ENCODE data around the gene LGR4.
A peak's percentile ranks its signal among the peaks of the same experiment; 100 is the strongest.

The LGR4 gene

DNA sequence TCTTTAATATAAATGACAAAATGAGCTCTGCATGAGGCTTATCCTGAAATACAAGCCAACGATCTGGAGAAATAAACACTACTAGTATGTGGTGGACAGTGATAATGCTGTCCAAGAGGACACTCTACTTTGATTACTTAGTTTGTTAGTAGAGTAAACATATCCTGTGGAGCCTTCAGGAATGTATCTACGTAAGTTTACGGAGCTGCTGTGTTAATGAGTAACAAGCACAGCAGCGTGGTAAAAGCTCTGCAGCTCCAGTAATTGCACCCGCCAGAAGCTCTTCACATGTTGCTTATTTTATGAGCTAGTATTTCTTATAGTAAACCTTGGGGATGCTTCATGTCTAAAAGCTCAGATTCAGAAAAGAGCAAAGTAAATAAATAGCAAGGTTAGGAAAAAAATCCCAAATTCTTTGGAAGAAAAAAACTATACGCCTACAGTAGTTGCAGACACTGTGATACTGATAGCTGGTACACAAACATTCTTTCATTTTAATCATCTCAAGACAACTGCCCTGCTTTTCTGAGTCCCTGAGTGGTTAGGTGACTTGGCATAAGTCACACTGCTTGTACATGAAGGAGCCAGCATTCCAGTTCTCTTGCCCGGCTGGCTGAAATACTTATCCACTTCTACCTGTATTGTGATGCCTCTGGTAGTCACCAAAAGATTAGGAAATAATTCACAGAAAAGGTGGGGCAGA is 76.9 kb downstream of the LGR4 start (continued):
- TF ChIP-seq, protein P1, sequence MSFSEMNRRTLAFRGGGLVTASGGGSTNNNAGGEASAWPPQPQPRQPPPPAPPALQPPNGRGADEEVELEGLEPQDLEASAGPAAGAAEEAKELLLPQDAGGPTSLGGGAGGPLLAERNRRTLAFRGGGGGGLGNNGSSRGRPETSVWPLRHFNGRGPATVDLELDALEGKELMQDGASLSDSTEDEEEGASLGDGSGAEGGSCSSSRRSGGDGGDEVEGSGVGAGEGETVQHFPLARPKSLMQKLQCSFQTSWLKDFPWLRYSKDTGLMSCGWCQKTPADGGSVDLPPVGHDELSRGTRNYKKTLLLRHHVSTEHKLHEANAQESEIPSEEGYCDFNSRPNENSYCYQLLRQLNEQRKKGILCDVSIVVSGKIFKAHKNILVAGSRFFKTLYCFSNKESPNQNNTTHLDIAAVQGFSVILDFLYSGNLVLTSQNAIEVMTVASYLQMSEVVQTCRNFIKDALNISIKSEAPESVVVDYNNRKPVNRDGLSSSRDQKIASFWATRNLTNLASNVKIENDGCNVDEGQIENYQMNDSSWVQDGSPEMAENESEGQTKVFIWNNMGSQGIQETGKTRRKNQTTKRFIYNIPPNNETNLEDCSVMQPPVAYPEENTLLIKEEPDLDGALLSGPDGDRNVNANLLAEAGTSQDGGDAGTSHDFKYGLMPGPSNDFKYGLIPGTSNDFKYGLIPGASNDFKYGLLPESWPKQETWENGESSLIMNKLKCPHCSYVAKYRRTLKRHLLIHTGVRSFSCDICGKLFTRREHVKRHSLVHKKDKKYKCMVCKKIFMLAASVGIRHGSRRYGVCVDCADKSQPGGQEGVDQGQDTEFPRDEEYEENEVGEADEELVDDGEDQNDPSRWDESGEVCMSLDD (tag by site-specific recombination; IDR thresholded peaks at IDR 0.05): no peak
- TF ChIP-seq ZNF600 (tag by site-specific recombination; IDR thresholded peaks at IDR 0.05) (0 out of 2 replicates have a peak, but pooled peaks have one; percentile 35), ZSCAN16 (tag by site-specific recombination; IDR thresholded peaks at IDR 0.05) (no peak), ZNF169 (tag by site-specific recombination; IDR thresholded peaks at IDR 0.05) (no peak), ZNF658 (tag by site-specific recombination; IDR thresholded peaks at IDR 0.05) (no peak), ZNF302 (tag by site-specific recombination; IDR thresholded peaks at IDR 0.05; ENCODE audit: low read depth) (no peak), SCRT2 (tag by site-specific recombination; IDR thresholded peaks at IDR 0.05) (peak; percentile 84), ZNF701 (tag by site-specific recombination; IDR thresholded peaks at IDR 0.05) (no peak), ZNF830 (tag by site-specific recombination; IDR thresholded peaks at IDR 0.05; ENCODE audit: low read depth) (no peak), ZNF391 (tag by site-specific recombination; IDR thresholded peaks at IDR 0.05; ENCODE audit: borderline replicate concordance, low read depth) (no peak), ZNF837 (tag by site-specific recombination; IDR thresholded peaks at IDR 0.05) (no peak), ZNF423 (tag by site-specific recombination; IDR thresholded peaks at IDR 0.05) (no peak), ZNF426 (tag by site-specific recombination; IDR thresholded peaks at IDR 0.05) (no peak), ZNF76 (tag by site-specific recombination; IDR thresholded peaks at IDR 0.05; ENCODE audit: borderline replicate concordance, low read depth) (no peak), SETDB1 (IDR thresholded peaks at IDR 0.05; ENCODE audit: insufficient read length, low read length) (no peak), ZBTB48 (tag by site-specific recombination; IDR thresholded peaks at IDR 0.05) (no peak), ZNF555 (tag by site-specific recombination; conservative IDR thresholded peaks at IDR 0.05) (no peak), ZNF596 (tag by site-specific recombination; IDR thresholded peaks at IDR 0.05) (peak; percentile 55; the same call in 1 of the 2 replicates), ZNF292 (tag by site-specific recombination; IDR thresholded peaks at IDR 0.05; ENCODE audit: borderline replicate concordance, low read depth) (no peak), KLF8 (tag by site-specific recombination; IDR thresholded peaks at IDR 0.05) (0 out of 2 replicates have a peak, but pooled peaks have one; percentile 14), KLF16 (tag by site-specific recombination; IDR thresholded peaks at IDR 0.05) (no peak), ZNF416 (tag by site-specific recombination; IDR thresholded peaks at IDR 0.05) (no peak), SP7 (tag by site-specific recombination; IDR thresholded peaks at IDR 0.05) (no peak), ZNF776 (tag by site-specific recombination; IDR thresholded peaks at IDR 0.05; ENCODE audit: borderline replicate concordance) (no peak), MEIS1 (CRISPR knock-in tag; IDR thresholded peaks at IDR 0.05; ENCODE audit: borderline replicate concordance) (no peak), ZNF530 (tag by site-specific recombination; IDR thresholded peaks at IDR 0.05; ENCODE audit: low read depth) (no peak), PRDM10 (tag by site-specific recombination; IDR thresholded peaks at IDR 0.05) (no peak)
- TF ChIP-seq, protein P2, sequence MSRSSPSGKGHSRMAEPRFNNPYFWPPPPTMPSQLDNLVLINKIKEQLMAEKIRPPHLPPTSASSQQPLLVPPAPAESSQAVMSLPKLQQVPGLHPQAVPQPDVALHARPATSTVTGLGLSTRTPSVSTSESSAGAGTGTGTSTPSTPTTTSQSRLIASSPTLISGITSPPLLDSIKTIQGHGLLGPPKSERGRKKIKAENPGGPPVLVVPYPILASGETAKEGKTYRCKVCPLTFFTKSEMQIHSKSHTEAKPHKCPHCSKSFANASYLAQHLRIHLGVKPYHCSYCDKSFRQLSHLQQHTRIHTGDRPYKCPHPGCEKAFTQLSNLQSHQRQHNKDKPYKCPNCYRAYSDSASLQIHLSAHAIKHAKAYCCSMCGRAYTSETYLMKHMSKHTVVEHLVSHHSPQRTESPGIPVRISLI (tag by site-specific recombination; IDR thresholded peaks at IDR 0.05): no peak
- TF ChIP-seq, protein P3, sequence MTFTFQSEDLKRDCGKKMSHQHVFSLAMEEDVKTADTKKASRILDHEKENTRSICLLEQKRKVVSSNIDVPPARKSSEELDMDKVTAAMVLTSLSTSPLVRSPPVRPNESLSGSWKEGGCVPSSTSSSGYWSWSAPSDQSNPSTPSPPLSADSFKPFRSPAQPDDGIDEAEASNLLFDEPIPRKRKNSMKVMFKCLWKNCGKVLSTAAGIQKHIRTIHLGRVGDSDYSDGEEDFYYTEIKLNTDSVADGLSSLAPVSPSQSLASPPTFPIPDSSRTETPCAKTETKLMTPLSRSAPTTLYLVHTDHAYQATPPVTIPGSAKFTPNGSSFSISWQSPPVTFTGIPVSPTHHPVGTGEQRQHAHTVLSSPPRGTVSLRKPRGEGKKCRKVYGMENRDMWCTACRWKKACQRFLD (tag by site-specific recombination; IDR thresholded peaks at IDR 0.05): no peak
- TF ChIP-seq, protein P4, sequence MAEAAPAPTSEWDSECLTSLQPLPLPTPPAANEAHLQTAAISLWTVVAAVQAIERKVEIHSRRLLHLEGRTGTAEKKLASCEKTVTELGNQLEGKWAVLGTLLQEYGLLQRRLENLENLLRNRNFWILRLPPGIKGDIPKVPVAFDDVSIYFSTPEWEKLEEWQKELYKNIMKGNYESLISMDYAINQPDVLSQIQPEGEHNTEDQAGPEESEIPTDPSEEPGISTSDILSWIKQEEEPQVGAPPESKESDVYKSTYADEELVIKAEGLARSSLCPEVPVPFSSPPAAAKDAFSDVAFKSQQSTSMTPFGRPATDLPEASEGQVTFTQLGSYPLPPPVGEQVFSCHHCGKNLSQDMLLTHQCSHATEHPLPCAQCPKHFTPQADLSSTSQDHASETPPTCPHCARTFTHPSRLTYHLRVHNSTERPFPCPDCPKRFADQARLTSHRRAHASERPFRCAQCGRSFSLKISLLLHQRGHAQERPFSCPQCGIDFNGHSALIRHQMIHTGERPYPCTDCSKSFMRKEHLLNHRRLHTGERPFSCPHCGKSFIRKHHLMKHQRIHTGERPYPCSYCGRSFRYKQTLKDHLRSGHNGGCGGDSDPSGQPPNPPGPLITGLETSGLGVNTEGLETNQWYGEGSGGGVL (tag by site-specific recombination; IDR thresholded peaks at IDR 0.05): no peak
